ENCODE measurements around the gene PLCD3.

The PLCD3 gene, protein sequence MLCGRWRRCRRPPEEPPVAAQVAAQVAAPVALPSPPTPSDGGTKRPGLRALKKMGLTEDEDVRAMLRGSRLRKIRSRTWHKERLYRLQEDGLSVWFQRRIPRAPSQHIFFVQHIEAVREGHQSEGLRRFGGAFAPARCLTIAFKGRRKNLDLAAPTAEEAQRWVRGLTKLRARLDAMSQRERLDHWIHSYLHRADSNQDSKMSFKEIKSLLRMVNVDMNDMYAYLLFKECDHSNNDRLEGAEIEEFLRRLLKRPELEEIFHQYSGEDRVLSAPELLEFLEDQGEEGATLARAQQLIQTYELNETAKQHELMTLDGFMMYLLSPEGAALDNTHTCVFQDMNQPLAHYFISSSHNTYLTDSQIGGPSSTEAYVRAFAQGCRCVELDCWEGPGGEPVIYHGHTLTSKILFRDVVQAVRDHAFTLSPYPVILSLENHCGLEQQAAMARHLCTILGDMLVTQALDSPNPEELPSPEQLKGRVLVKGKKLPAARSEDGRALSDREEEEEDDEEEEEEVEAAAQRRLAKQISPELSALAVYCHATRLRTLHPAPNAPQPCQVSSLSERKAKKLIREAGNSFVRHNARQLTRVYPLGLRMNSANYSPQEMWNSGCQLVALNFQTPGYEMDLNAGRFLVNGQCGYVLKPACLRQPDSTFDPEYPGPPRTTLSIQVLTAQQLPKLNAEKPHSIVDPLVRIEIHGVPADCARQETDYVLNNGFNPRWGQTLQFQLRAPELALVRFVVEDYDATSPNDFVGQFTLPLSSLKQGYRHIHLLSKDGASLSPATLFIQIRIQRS

DNA sequence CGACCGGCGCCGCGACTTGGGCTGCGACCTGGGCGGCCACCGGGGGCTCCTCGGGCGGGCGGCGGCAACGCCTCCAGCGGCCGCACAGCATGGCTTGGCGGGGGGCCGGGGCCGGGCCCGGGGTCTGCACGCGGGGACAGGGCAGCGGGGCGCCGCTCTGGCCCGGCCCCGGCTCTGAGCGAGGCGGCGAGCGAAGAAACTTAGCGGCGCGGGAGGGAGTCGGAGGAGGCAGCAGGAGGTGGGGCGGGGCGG, at the start of gene PLCD3:
Gene PLCD3 (minus strand): TSS at position 196 of the 252 bp plus-strand sequence. CDS start 105 bp downstream, at position 91.
- H3K4me2 ChIP-seq (ENCODE audit: low read depth, low read length, poor library complexity, severe bottlenecking): peak within 1 kb of the TSS; percentile 83
- H3K4me3 ChIP-seq (ENCODE audit: insufficient read depth, low read length, poor library complexity, severe bottlenecking): peak within 1 kb of the TSS; percentile 63
- no peaks in the 10 kb centered on the region for H3K9me3 ChIP-seq (ENCODE audit: insufficient read depth, low read length)
- H3K27me3 ChIP-seq (ENCODE audit: low read length): no peaks in the 10 kb centered on the region
- peak within 1 kb of the TSS; percentile 54 for H3K27ac ChIP-seq (ENCODE audit: low read depth, low read length)
- H3F3A ChIP-seq (ENCODE audit: insufficient read depth): peaks cover 4% of the 10 kb centered on the region; the same call in 1 of the 2 replicates
- no peaks in the 10 kb centered on the region for H3K36me3 ChIP-seq (ENCODE audit: low read length)
- H3K9me2 ChIP-seq (replicated peaks; ENCODE audit: insufficient read depth, low read length): no peaks in the 10 kb centered on the region
- TF ChIP-seq EZH2phosphoT487 (conservative IDR thresholded peaks at IDR 0.05; ENCODE audit: low read length): no peak
- TF ChIP-seq, protein P1, sequence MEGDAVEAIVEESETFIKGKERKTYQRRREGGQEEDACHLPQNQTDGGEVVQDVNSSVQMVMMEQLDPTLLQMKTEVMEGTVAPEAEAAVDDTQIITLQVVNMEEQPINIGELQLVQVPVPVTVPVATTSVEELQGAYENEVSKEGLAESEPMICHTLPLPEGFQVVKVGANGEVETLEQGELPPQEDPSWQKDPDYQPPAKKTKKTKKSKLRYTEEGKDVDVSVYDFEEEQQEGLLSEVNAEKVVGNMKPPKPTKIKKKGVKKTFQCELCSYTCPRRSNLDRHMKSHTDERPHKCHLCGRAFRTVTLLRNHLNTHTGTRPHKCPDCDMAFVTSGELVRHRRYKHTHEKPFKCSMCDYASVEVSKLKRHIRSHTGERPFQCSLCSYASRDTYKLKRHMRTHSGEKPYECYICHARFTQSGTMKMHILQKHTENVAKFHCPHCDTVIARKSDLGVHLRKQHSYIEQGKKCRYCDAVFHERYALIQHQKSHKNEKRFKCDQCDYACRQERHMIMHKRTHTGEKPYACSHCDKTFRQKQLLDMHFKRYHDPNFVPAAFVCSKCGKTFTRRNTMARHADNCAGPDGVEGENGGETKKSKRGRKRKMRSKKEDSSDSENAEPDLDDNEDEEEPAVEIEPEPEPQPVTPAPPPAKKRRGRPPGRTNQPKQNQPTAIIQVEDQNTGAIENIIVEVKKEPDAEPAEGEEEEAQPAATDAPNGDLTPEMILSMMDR (IDR thresholded peaks at IDR 0.05; ENCODE audit: insufficient read depth, low read length, poor library complexity, severe bottlenecking): no peak
- peak within 1 kb of the TSS; percentile 95 for H2AFZ ChIP-seq (ENCODE audit: low read depth, low read length, severe bottlenecking)
- H4K20me1 ChIP-seq (ENCODE audit: low read depth, low read length): no peaks in the 10 kb centered on the region
- no peaks in the 10 kb centered on the region for H3K79me2 ChIP-seq (ENCODE audit: insufficient read depth, low read length)
- H3K9ac ChIP-seq (ENCODE audit: low read length): peak within 1 kb of the TSS; percentile 61

DNA sequence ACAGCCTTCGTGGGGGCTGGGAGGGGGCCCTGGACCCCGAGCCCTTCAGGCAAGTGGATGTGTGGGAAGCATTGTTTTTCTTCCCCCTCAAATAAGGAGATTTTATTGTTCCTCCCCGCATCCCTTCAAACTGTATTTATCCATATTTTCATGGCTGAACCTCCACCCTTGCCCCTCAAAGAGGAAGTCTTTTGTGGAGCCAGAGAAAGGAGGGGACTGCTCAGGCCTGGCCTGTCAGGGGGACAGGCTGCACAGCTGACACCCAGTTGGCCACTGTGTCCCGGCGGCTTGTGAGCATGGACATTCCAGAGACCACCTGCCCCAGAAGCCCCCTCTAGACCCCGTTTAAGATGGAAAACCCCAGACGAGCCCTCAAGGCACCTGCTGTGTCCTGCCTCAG, 45.2 kb upstream of the PLCD3 start:
- H3K27me3 ChIP-seq (ENCODE audit: low read length): no peaks in the 10 kb centered on the region
- no peak overlapping the region for H3K4me3 ChIP-seq (ENCODE audit: insufficient read depth, low read length, poor library complexity, severe bottlenecking)
- no peak overlapping the region for H3K9ac ChIP-seq (ENCODE audit: low read length)
- no peak overlapping the region for H3K27ac ChIP-seq (ENCODE audit: low read depth, low read length)
- no peaks in the 10 kb centered on the region for H3K9me3 ChIP-seq (ENCODE audit: insufficient read depth, low read length)
- H4K20me1 ChIP-seq (ENCODE audit: low read depth, low read length): no peaks in the 10 kb centered on the region
- no peaks in the 10 kb centered on the region for H3K36me3 ChIP-seq (ENCODE audit: low read length)
- H3F3A ChIP-seq (ENCODE audit: insufficient read depth): no peaks in the 10 kb centered on the region
- TF ChIP-seq EZH2phosphoT487 (conservative IDR thresholded peaks at IDR 0.05; ENCODE audit: low read length): no peak
- TF ChIP-seq, protein P1 (IDR thresholded peaks at IDR 0.05; ENCODE audit: insufficient read depth, low read length, poor library complexity, severe bottlenecking): no peak
- H3K79me2 ChIP-seq (ENCODE audit: insufficient read depth, low read length): no peaks in the 10 kb centered on the region
- H3K9me2 ChIP-seq (replicated peaks; ENCODE audit: insufficient read depth, low read length): no peaks in the 10 kb centered on the region
- H3K4me2 ChIP-seq (ENCODE audit: low read depth, low read length, poor library complexity, severe bottlenecking): no peak overlapping the region
- H2AFZ ChIP-seq (ENCODE audit: low read depth, low read length, severe bottlenecking): no peak overlapping the region

DNA sequence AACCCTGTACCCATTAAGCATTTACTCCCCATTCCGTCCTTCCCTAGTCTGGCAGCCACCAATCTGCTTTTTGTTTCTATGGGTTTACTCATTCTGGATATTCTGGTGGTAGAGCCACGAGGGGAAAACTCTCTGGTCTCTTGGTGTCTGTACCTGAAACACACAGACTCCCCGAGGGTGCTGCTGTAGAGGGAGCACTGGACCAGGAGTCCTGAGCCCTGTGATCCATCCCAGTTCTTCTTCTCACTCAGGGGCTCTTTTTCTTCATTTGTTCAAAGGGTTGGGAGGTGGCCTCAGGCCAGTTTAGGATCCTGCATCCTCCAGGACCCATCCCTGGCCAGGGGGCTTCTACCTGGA, 43.4 kb upstream of the PLCD3 start:
- Histone ChIP-seq H3F3A (ENCODE audit: insufficient read depth) (no peaks in the 10 kb centered on the region), H3K9me2 (replicated peaks; ENCODE audit: insufficient read depth, low read length) (no peaks in the 10 kb centered on the region), H3K9ac (ENCODE audit: low read length) (no peak overlapping the region), H3K36me3 (ENCODE audit: low read length) (no peaks in the 10 kb centered on the region), H3K79me2 (ENCODE audit: insufficient read depth, low read length) (no peaks in the 10 kb centered on the region), H3K27me3 (ENCODE audit: low read length) (no peaks in the 10 kb centered on the region), H3K9me3 (ENCODE audit: insufficient read depth, low read length) (no peaks in the 10 kb centered on the region), H3K4me3 (ENCODE audit: insufficient read depth, low read length, poor library complexity, severe bottlenecking) (no peak overlapping the region), H3K4me2 (ENCODE audit: low read depth, low read length, poor library complexity, severe bottlenecking) (no peak overlapping the region), H3K27ac (ENCODE audit: low read depth, low read length) (no peak overlapping the region), H2AFZ (ENCODE audit: low read depth, low read length, severe bottlenecking) (no peak overlapping the region), H4K20me1 (ENCODE audit: low read depth, low read length) (no peaks in the 10 kb centered on the region)
- TF ChIP-seq, protein P1 (IDR thresholded peaks at IDR 0.05; ENCODE audit: insufficient read depth, low read length, poor library complexity, severe bottlenecking): no peak
- TF ChIP-seq EZH2phosphoT487 (conservative IDR thresholded peaks at IDR 0.05; ENCODE audit: low read length): no peak

Measured in SU-DHL-6 (cell line).